ENCODE measurements around the gene AKNA.
A peak's percentile ranks its signal among the peaks of the same experiment; 100 is the strongest.

AKNA gene

DNA sequence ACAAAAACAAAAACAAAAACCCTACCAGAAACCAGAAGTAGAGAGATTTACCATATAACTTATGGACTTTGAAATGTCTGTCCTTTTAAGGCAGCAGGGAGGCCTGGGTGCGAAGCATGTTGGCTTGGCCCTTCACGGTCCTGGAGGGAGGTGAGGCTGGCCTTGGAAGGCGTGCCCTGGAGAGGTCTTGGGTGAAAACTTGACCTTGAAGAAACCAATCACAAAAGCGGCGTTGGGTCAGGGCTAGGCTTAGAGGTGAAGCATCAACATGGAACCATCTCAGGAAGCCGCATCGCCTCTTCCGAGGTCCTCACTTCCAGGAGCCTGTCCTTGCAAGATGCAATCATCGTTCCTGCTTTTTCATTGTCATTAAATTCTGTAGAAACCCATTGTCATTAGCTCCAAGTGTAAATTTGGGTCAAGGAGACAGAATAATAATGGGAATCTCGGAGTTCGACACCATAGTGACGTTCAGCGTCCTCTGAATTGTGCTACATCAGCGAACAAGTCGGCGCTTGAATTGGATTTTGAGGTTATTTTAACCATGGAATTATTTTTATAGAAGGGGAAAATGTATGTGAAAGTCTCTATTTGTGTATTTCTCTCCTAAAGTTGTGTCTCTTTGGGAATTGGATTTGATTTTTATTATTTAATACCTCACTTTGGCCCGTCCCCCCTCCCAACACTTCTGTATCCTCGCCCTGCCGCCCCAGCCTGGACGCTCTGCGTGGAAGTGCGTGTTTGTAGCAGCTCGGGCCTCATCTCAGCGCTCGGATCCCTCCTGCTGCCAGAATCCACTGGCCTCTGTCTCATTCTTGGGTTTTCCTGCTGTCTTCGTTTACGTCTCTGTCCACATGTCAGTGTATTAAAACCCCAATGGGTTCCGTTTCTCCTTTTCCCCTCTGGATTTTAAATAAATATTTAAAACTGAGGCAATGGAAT is 75.9 kb downstream of the AKNA start:
- no peak overlapping the region for H3K4me3 ChIP-seq
- no peaks in the 10 kb centered on the region for H3K4me1 ChIP-seq
- peaks cover 10% of the 10 kb centered on the region; the same call in 1 of the 2 replicates for H3K36me3 ChIP-seq (replicated peaks)
- no peaks in the 10 kb centered on the region for H3K9me3 ChIP-seq
- DNase-seq (ENCODE audit: low spot score in 2 of 2), result peak in 1 of 2 experiments; percentile 2
- no peaks in the 10 kb centered on the region for H3K27me3 ChIP-seq (ENCODE audit: low read depth)
- in situ Hi-C loops (cut with MboI; ENCODE audit: low sequenced_read_pairs), result no loop called here

DNA sequence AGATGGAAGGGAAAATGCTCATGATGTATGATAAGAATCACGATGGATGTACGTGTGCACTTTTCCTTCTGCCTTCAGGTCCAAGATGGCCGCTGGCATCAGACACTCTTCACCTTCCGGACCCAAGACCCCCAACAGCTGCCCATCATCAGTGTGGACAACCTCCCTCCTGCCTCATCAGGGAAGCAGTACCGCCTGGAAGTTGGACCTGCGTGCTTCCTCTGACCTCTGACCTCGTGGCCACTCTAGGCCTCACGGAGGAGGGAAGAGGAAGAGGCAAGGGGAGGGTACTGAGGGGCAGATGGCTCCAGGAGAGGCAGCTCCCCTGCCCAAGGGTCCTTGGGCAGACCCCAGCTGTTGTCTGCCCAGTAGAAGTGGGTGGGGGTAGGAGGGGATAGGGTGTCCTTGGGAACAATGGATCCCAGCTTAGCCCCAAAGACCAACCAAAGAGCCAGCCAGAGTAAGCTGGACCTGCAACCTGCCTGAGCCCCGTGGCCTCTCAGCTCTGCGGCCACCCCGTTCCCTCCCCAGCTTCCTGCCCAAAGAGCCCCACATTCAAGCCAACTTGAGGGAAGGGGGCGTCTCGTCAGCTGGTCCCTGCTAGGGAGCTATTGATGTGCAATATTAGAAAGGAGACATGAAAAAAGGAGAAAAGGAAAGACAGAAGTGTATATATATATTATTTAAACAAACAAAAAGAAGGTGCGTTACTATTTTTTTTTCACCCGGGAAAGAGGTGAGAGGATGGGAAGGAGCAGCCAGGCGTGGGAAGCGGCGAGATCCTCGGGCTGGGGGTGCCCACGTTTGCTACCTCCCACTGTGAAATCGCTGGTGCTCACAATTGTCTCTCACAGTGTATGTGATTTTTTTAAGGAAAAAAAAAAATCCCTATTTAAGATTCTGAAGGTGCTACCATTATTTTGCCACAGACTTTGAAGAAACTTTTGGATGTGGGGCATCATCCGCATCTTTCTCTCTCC is 77.0 kb downstream of the AKNA start:
- Histone ChIP-seq H3K4me3 (no peak overlapping the region), H3K27me3 (ENCODE audit: low read depth) (no peaks in the 10 kb centered on the region), H3K36me3 (replicated peaks) (peaks cover 11% of the 10 kb centered on the region; the same call in 1 of the 2 replicates), H3K4me1 (no peaks in the 10 kb centered on the region), H3K9me3 (no peaks in the 10 kb centered on the region)
- DNase-seq (ENCODE audit: low spot score in 2 of 2), result peak in 1 of 2 experiments; percentile 2
- in situ Hi-C loops (cut with MboI; ENCODE audit: low sequenced_read_pairs), result no loop called here

DNA sequence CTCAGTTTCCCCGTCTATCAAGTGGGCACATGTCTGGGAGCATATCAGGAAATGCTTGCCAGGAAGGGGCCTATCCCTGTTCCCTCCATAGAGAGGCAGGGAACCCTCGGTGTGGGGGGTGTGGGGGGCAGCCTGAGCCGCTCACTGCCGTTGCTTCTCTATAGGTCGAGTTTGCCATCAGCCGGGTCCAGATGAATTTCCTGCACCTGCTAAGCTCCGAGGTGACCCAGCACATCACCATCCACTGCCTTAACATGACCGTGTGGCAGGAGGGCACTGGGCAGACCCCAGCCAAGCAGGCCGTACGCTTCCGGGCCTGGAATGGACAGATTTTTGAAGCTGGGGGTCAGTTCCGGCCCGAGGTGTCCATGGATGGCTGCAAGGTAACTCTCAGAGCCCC is 78.7 kb downstream of the AKNA start:
- Histone ChIP-seq H3K4me1 (peaks cover 3% of the 10 kb centered on the region; the same call in 1 of the 2 replicates), H3K36me3 (replicated peaks) (peaks cover 11% of the 10 kb centered on the region; the same call in 1 of the 2 replicates), H3K27me3 (ENCODE audit: low read depth) (no peaks in the 10 kb centered on the region), H3K4me3 (no peak overlapping the region), H3K9me3 (no peaks in the 10 kb centered on the region)
- in situ Hi-C loops (cut with MboI; ENCODE audit: low sequenced_read_pairs), result no loop called here
- DNase-seq (ENCODE audit: low spot score in 2 of 2), result peak in 1 of 2 experiments; percentile 3

DNA sequence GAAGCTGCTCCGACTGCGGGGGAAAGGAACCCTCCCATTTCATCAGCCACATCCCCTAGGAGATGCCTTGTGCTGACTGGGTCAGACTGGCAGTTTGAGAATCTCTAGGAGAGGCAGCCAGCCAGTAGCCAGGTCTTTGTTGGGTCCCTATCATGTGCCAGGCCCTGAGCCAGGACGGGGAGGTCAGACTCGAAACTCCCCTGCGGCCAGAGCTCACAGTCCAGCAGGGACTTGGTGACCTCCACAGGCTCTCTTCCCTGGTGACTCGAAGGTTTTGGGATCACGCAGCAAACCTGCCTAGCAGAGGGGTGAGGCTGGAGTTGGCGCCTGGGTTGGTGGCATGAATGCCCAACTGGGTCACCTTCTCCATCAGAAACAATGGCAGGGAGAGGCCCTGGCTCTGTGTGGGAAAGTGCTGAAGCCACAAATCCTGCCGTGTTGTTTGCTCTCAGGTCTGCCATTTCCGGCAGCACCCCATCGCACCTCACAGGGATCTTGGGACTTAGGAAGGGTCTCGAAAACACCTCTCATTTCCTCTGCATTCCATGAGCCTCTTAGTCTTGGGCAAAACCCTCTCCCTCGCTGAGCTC is 79.3 kb downstream of the AKNA start:
- H3K4me3 ChIP-seq, result no peak overlapping the region
- in situ Hi-C loops (cut with MboI; ENCODE audit: low sequenced_read_pairs), result no loop called here
- no peaks in the 10 kb centered on the region for H3K9me3 ChIP-seq
- H3K27me3 ChIP-seq (ENCODE audit: low read depth), result no peaks in the 10 kb centered on the region
- peak in 1 of 2 experiments; percentile 5 for DNase-seq (ENCODE audit: low spot score in 2 of 2)
- H3K4me1 ChIP-seq, result peaks cover 3% of the 10 kb centered on the region; the same call in 1 of the 2 replicates
- peaks cover 11% of the 10 kb centered on the region; the same call in 1 of the 2 replicates for H3K36me3 ChIP-seq (replicated peaks)

DNA sequence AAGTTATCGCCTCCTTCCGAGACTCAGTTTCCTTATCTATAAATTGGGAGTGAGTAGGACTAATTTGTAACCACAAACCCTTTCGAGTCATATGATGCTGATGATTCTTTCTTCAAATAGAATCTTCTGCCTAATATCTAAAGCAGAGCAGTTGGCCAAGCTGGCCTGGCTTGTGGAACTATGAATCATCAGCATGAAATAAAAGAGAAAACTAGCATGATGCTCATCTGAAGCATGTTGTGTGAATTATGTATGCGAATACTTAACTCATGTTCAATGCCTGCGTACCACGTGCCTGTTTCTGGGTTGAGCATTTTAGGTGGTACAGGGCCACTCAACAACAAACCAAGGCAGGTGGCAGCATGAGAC is 79.9 kb downstream of the AKNA start:
- Histone ChIP-seq H3K4me3 (no peak overlapping the region), H3K27me3 (ENCODE audit: low read depth) (no peaks in the 10 kb centered on the region), H3K36me3 (replicated peaks) (peaks cover 11% of the 10 kb centered on the region; the same call in 1 of the 2 replicates), H3K4me1 (peaks cover 3% of the 10 kb centered on the region; the same call in 1 of the 2 replicates), H3K9me3 (no peaks in the 10 kb centered on the region)
- DNase-seq (ENCODE audit: low spot score in 2 of 2), result no peak
- in situ Hi-C loops (cut with MboI; ENCODE audit: low sequenced_read_pairs), result no loop called here

DNA sequence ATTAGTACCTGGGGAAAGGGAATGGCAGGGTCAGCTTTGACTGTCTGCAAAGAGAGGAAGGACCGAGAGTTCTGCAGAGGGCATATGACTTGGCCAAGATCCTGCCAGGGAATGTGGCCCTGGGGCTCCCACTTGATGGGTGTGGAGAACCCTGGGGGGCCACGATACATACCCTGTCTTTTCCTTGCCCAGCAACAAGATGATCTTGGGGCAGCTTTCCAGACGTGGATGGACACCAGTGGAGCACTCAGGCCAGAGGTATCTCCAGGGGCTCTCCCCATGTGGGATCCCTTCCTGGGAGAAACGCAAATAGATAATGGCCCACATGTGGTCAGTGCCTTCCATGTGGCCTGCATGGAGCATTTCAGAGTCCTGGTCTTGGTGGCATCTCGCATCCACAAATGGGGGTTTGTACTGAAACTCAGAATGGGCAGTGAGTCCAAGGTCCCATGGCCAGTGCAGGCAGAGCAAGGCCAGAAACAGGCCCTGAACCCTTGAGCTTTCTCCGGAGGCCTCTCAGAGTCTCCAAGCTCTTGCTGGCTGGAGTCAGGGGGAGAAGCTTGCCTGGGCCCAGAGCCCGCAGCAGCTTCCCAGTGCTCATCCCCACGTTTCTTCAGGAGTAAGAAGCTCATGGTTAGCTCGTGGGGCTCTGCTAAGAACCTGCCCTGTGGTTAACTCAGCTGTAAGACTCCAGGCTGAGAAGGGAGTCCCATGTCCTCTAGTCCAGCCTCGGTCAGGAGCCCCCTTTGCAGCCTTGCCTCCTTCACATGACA is 83.2 kb downstream of the AKNA start:
- no peak for DNase-seq (ENCODE audit: low spot score in 2 of 2)
- in situ Hi-C loops (cut with MboI; ENCODE audit: low sequenced_read_pairs), result no loop called here
- H3K36me3 ChIP-seq (replicated peaks), result peaks cover 12% of the 10 kb centered on the region
- no peak overlapping the region for H3K4me3 ChIP-seq
- H3K4me1 ChIP-seq, result peaks cover 3% of the 10 kb centered on the region; the same call in 1 of the 2 replicates
- H3K9me3 ChIP-seq, result no peaks in the 10 kb centered on the region
- H3K27me3 ChIP-seq (ENCODE audit: low read depth), result no peaks in the 10 kb centered on the region

DNA sequence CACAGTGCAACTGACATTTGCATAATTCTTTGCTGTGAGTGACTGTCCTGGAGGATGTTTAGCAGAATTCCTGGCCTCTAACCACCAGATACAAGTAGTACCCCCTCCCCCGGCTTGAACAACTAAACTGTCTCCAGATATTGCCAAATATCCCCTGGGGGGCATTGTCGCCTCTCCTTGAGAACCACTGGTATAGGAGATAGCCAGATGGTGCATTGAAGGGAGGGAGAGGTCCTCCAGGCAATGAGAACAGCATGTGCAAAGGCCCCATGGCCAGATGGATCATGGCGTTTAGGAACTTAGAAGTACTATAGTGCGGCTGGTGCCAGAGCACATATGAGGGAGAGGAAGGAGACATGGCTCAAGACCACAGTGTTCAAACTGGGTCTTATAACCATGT is 83.8 kb downstream of the AKNA start:
- H3K4me1 ChIP-seq, result peaks cover 3% of the 10 kb centered on the region; the same call in 1 of the 2 replicates
- H3K9me3 ChIP-seq, result no peaks in the 10 kb centered on the region
- in situ Hi-C loops (cut with MboI; ENCODE audit: low sequenced_read_pairs), result no loop called here
- peaks cover 12% of the 10 kb centered on the region for H3K36me3 ChIP-seq (replicated peaks)
- no peak for DNase-seq (ENCODE audit: low spot score in 2 of 2)
- no peaks in the 10 kb centered on the region for H3K27me3 ChIP-seq (ENCODE audit: low read depth)
- no peak overlapping the region for H3K4me3 ChIP-seq

DNA sequence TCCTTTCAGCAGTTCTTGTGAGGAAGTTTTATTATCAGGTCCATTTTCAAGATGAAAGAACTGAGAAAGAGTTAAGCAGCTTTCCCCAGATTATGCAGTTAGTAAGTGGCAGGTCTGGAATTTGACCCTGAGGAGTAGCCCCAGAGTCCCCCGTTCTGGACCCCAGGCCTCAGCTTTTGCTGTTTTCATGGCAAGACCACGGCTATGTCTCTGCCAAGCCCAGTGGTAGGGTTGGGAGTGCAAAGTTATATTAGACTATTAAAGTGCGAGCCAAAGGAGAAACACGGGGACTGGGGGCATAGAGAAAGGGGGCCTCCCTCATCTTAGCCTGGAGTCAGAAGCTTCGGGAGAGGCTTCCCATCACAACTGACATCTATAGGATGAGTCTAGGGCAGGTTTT is 84.2 kb downstream of the AKNA start:
- Histone ChIP-seq H3K9me3 (no peaks in the 10 kb centered on the region), H3K36me3 (replicated peaks) (peaks cover 14% of the 10 kb centered on the region), H3K4me1 (peaks cover 3% of the 10 kb centered on the region; the same call in 1 of the 2 replicates), H3K4me3 (no peak overlapping the region), H3K27me3 (ENCODE audit: low read depth) (no peaks in the 10 kb centered on the region)
- DNase-seq (ENCODE audit: low spot score in 2 of 2), result no peak
- in situ Hi-C loops (cut with MboI; ENCODE audit: low sequenced_read_pairs), result no loop called here

DNA sequence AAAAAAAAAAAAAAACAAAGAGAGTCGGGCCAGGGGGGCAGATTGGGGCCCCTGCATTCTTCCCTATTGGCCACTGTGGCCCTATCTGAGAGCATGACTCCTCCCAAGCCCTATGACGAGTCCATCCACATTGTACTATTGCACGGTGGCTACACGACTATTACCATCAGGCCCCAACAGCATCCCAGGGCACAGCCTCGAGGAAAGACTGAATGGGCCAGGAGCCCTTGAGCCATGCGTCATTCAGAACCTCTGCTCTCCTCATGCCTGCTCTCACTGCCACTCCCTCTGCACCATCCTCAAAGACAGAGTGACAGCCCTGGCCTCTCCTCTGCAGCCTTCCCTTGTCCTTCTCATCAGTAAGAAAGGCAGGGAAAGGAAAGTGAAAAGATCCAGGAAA is 85.1 kb downstream of the AKNA start:
- H3K4me3 ChIP-seq, result no peak overlapping the region
- H3K9me3 ChIP-seq, result no peaks in the 10 kb centered on the region
- peak in 1 of 2 experiments; percentile 4 for DNase-seq (ENCODE audit: low spot score in 2 of 2)
- H3K27me3 ChIP-seq (ENCODE audit: low read depth), result no peaks in the 10 kb centered on the region
- in situ Hi-C loops (cut with MboI; ENCODE audit: low sequenced_read_pairs), result no loop called here
- H3K4me1 ChIP-seq, result peaks cover 3% of the 10 kb centered on the region; the same call in 1 of the 2 replicates
- H3K36me3 ChIP-seq (replicated peaks), result peaks cover 20% of the 10 kb centered on the region

DNA sequence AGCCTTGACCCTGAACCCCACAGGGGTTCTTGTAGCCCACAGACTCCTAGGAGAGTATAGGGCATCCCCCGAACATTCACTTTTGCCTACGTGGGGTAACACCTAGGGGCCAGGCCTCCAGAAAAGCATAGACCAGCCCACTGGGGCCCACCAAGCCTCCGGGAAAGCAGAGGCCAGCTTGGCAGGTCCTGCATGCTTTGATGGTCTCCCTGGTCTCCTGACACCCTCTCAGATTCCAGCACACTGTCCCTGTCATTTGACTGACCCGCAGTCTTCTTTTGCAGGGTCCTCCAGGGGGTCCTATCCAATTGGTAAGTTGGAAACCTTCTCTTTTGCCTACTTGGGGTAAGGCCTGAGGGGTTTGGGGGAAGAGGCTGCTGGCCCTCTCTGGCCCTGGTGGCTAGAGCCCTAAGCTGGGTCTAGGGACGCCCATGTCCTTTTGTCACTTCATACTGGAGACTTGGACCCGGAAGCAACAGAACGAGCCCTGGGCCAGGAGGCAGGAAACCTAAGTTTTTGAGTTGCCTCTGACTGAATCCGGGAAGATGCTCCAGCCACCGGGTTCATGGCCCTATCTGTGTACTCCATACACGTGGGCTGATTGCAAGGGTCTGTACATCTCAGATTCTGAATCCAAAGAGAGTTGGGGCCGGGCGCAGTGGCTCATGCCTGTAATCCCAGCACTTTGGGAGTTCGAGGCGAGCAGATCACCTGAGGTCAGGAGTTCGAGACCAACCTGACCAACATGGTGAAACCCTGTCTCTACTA is 85.8 kb downstream of the AKNA start:
- Histone ChIP-seq H3K27me3 (ENCODE audit: low read depth) (no peaks in the 10 kb centered on the region), H3K4me1 (peaks cover 3% of the 10 kb centered on the region; the same call in 1 of the 2 replicates), H3K9me3 (no peaks in the 10 kb centered on the region), H3K4me3 (no peak overlapping the region), H3K36me3 (replicated peaks) (peaks cover 23% of the 10 kb centered on the region)
- in situ Hi-C loops (cut with MboI; ENCODE audit: low sequenced_read_pairs), result no loop called here
- DNase-seq (ENCODE audit: low spot score in 2 of 2), result peak in 1 of 2 experiments; percentile 2

DNA sequence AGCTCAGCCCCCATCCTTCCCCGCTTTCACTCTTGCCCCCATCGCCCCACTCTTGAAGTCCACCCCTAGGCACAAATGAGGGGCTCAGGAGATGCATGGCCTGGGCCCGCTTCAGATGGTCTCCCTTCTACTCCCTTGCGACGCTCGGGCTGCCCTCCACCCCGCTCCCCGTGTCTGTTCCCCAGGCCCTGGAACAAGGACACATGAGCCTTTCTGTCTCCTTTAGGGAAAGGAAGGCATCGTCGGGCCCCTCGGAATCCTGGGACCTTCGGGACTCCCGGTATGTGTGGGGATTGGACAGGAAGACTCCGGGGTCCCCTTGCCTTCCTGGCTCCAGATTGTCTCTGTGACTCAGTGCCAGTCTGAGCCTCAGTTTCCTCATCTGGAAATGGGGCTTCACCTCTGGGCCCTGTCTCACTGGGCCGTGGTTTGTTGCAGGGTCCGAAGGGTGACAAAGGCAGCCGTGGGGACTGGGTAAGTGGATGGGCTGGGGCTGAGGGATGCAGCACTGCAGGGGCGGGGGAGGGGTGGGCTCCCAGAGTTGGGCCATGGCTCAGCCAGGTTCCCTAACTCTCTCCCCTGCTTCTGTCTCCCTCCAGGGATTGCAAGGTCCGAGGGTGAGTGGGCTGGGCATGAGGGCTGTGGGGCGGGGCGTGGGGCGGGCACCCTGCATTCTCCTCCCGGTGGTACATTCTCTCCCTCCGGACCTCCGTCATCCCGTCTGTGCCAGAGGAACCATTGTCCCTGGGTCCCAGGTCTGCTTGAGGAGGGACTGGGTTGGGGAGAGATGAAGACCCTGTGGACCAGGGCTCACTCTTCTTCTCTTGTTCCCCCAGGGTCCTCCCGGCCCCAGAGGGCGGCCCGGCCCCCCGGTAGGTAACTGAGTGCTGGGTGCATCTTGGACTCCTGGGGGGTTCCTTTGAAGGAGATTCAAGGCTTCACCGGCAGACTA is 86.7 kb downstream of the AKNA start:
- Histone ChIP-seq H3K27me3 (ENCODE audit: low read depth) (no peaks in the 10 kb centered on the region), H3K9me3 (no peaks in the 10 kb centered on the region), H3K4me1 (peaks cover 3% of the 10 kb centered on the region; the same call in 1 of the 2 replicates), H3K4me3 (no peak overlapping the region), H3K36me3 (replicated peaks) (peaks cover 29% of the 10 kb centered on the region)
- peak in 1 of 2 experiments; percentile 5 for DNase-seq (ENCODE audit: low spot score in 2 of 2)
- in situ Hi-C loops (cut with MboI; ENCODE audit: low sequenced_read_pairs), result no loop called here
